ENCODE results near the gene LITAFD. TPM values are rescaled to one million over a fixed set of nuclear protein-coding genes. Genes with fewer than 3 reads are reported as not detected.
A peak's percentile ranks its signal among the peaks of the same experiment; 100 is the strongest.

The LITAFD gene
- total RNA-seq, 1 experiment from 2014 or later = not detected

GRCh38 chr16:8920645-8921346 lies 38.6 kb downstream of the LITAFD start:
- DNase-seq (ENCODE audit: low read depth) = no peak

DNA sequence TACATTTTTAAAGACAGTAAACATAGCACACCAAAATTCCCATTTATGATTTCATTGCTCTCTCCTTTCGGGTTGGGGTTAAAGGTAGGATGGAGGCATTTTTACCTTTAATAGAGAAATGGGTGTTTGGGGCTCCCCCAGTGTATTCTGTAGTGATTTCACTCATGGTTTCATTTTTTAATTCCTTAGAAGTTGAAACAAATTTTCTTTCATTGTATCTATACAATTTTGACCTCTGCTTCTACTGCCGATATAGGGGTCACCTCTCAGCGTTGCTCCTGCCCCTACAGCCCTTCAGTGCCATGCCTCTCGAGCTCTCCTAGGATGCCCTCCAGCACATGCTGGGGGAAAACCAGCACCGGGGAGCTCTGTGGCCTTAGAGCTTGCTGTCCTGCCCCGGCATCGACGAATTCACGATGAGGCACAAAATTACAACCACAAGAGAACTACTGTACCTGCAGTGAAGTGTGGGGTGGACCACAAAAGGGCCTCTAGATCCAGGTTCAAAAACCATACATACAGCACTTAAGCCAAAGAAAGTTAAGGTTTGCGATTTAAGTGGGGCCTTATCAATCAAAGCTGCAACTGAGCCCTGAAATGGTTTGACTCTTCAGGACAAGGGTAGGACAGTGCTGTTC lies 39.3 kb downstream of the LITAFD start:
- no peak for DNase-seq (ENCODE audit: low read depth)

- no peak for DNase-seq (ENCODE audit: low read depth)
These were observed 41.0 kb downstream of the LITAFD start for GRCh38 chr16:8923199-8923598.

GRCh38 chr16:8924214-8924613 lies 42.1 kb downstream of the LITAFD start:
- no peak for DNase-seq (ENCODE audit: low read depth)

- DNase-seq (ENCODE audit: low read depth) = no peak
These were observed 43.3 kb downstream of the LITAFD start for GRCh38 chr16:8925455-8925854.

- no peak for DNase-seq (ENCODE audit: low read depth)
These were observed 44.7 kb downstream of the LITAFD start for GRCh38 chr16:8926827-8927226.

DNA sequence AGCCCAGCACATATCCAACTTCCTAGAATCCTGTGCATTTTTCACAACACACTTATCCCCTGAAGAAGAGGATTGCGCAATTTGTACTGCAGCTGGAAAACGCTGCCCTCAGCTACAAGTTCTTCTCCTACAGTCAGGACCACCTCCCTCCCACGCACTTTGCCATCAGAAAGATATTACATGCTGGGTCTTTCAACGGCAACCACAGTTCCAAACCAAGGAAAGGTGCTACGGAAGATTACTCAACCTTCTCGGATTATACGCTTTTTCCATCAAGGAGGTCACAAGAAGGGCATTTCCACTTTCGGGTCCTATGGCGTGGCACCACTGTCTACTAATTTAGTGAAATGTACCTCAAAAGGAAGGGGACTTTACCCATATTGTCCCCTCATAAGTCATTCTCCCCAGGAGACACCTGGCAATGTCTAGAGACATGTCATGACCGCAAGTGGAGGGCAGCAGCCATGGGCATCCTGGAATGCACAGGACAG lies 46.4 kb downstream of the LITAFD start:
- no peak for DNase-seq (ENCODE audit: low read depth)

DNA sequence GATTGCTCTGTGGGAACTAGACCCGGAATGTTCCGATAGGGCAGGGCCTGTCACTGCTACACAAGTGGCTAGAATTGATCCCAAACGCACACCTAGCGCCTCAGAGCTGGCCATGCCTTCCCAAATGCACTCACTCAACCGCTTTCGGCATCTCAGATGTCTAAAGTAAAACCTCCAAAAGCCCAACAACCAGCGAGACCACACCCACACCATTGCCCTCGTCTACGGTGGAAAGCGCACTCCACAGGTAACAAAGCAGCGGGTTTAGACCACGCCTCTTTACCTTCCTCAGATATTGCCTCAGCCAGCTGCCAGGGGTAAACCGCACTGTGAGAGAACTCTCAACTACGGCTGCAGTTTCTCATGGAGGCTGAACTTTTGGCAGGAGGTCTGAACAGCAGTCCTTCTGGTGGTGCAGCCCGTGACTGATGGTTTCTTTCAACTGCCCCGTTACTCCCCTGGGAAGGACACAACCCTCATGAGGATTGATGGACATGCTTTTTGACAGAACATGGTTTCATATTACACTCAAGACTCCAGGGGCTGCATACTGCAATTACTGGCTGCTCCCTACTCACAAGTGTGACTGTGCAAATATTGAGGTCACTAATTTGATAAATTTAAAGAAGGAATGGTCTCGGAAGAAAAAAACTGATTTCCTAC lies 47.1 kb downstream of the LITAFD start:
- DNase-seq (ENCODE audit: low read depth) = no peak

- DNase-seq (ENCODE audit: low read depth) = peak; percentile 33
These were observed 49.7 kb downstream of the LITAFD start for GRCh38 chr16:8931859-8932258.

DNA sequence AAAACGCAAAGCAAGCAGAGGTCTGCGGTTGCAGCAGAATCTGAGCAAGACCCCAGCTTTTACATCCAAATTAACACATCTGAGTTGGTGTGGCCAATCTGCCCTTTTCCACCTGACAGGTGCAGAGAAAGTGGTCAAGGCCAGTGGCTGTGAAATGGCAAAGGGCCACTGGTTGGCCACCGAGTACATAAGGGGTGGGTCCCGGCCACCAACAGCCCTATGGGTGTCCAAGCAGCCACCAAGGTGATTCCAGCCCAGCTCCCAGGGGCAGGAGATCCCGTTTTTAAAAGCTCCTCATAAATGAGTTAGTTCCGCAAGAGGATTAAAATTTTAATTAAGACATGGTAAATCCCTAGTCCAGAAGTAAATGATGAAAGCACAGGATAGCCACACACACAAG lies 52.5 kb downstream of the LITAFD start:
- DNase-seq (ENCODE audit: low read depth) = no peak

Other genes starting within 250 kb of the LITAFD start
- 2.2 and 3.9 TPM in 2 replicates for gene ABAT, start 207.7 kb upstream of the LITAFD start, total RNA-seq (2014; rRNA removed; shearing (Covaris generic))
- 6.7 and 9.1 TPM in 2 replicates for gene TMEM186, start 84.7 kb upstream of the LITAFD start, total RNA-seq (2014; rRNA removed; shearing (Covaris generic))
- gene PMM2, start 84.5 kb upstream of the LITAFD start, total RNA-seq (2014; rRNA removed; shearing (Covaris generic)) = 40.7 and 41.4 TPM in 2 replicates
- 55.9 and 58.5 TPM in 2 replicates for gene CARHSP1, start 13.3 kb upstream of the LITAFD start, total RNA-seq (2014; rRNA removed; shearing (Covaris generic))
- gene USP7, start 81.6 kb downstream of the LITAFD start, total RNA-seq (2014; rRNA removed; shearing (Covaris generic)) = 28.0 and 47.4 TPM in 2 replicates
- 29.1 and 30.2 TPM in 2 replicates for gene HAPSTR1, start 209.3 kb downstream of the LITAFD start, total RNA-seq (2014; rRNA removed; shearing (Covaris generic))

Measured in Daoy (cell line).